ENCODE measurements around the gene CPT1B. TPM values are rescaled to one million over a fixed set of nuclear protein-coding genes. Genes with fewer than 3 reads are reported as not detected.

CPT1B gene
- total and polyA plus RNA-seq, 12 donors, result 61.2 to 487 (median 398) TPM

GRCh38 chr22:50595189-50595588, 17.0 kb upstream of the CPT1B start:
- intact Hi-C loops (cut with DNase I), result no loop called here
- H3K4me1 ChIP-seq, result peaks cover 0 to 4% (median 4%) of the 10 kb centered on the region in 9 donors
- H3K36me3 ChIP-seq, result peaks cover 0 to 3% (median 0%) of the 10 kb centered on the region in 9 donors
- no peak for ATAC-seq
- no peak for TF ChIP-seq CTCF (IDR thresholded peaks at IDR 0.05)
- H3K9me3 ChIP-seq, result no peaks in the 10 kb centered on the region
- no peak for DNase-seq
- 89 to 93% methylated on average over 3 of the region's 3 CpGs for WGBS, 2 donors
- H3K4me3 ChIP-seq, result no peak overlapping the region
- peaks cover 0 to 26% (median 15%) of the 10 kb centered on the region in 7 donors for H3K27me3 ChIP-seq
- H3K27ac ChIP-seq, result no peak overlapping the region

GRCh38 chr22:50587407-50587806, 9.2 kb upstream of the CPT1B start:
- ATAC-seq (no peak), DNase-seq (no peak)
- Histone ChIP-seq H3K27ac (no peak overlapping the region), H3K4me3 (no peak overlapping the region), H3K36me3 (no peaks in the 10 kb centered on the region), H3K4me1 (peaks cover 0 to 10% (median 8%) of the 10 kb centered on the region in 9 donors), H3K27me3 (no peaks in the 10 kb centered on the region), H3K9me3 (no peaks in the 10 kb centered on the region)
- no peak for TF ChIP-seq CTCF (IDR thresholded peaks at IDR 0.05)
- WGBS, 2 donors, result 83 to 90% methylated on average over 5 of the region's 5 CpGs
- intact Hi-C loops (cut with DNase I), result no loop called here

- Histone ChIP-seq H3K27ac (no peak overlapping the region), H3K4me3 (no peak overlapping the region), H3K4me1 (peaks cover 0 to 18% (median 15%) of the 10 kb centered on the region in 9 donors), H3K36me3 (no peaks in the 10 kb centered on the region), H3K9me3 (no peaks in the 10 kb centered on the region), H3K27me3 (no peaks in the 10 kb centered on the region)
- intact Hi-C loops (cut with DNase I), result no loop called here
- WGBS, 2 donors, result 84 to 85% methylated on average over 5 of the region's 5 CpGs
- DNase-seq, result no peak
- no peak for TF ChIP-seq CTCF (IDR thresholded peaks at IDR 0.05)
- ATAC-seq, result no peak
These were observed 8.2 kb upstream of the CPT1B start for GRCh38 chr22:50586416-50586815.

GRCh38 chr22:50585781-50586180, 7.6 kb upstream of the CPT1B start:
- no peak for TF ChIP-seq CTCF (IDR thresholded peaks at IDR 0.05)
- Histone ChIP-seq H3K36me3 (peaks cover 0 to 6% (median 0%) of the 10 kb centered on the region in 9 donors), H3K27me3 (no peaks in the 10 kb centered on the region), H3K27ac (no peak overlapping the region), H3K4me1 (peaks cover 0 to 24% (median 20%) of the 10 kb centered on the region in 9 donors), H3K4me3 (no peak overlapping the region), H3K9me3 (no peaks in the 10 kb centered on the region)
- ATAC-seq, result no peak
- WGBS, 2 donors, result 89 to 94% methylated on average over 8 of the region's 8 CpGs
- DNase-seq, result no peak
- intact Hi-C loops (cut with DNase I), result no loop called here

Measured in heart right ventricle (tissue), 16 donors.